ENCODE results near the gene SNN. TPM values are rescaled to one million over a fixed set of nuclear protein-coding genes. Genes with fewer than 3 reads are reported as not detected.

The SNN gene
- total and polyA plus RNA-seq, 9 of the 15 experiments (the other 6 are each of a cell fraction or from before 2014, with no cell fraction given), result 0.07 to 2.9 (median 1.9) TPM

DNA sequence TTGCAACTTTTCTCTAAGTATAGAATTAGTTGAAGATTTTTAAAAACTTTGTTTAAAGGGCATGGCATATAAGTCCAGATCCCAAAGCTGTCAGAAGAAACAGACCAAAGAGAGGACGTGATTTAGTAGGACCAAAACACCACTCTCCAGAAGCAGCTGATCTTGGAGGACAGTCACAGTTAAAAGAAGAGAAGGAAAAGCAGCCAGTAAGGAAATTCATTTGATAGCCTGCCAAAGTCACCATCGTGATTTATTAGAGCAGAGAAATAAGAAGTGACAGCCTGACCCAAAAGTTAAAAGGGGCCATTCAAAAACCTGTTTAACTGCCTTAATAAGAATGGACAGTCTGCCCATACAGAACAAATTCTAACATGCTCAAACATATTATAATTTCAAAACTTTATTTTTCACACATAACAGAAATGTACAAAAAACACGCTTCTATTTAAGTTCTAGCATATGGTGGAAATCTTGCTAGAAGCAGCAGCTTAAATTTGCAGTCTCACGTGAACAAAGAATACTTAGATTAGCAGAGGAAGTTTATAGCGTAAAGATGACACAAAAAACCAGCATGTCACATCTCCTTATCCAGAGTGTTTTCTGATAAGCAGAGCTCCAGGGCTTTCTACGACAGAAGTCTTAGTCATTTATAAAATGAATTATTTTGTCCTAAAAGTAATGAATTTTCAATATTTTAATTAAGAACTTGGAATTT is 37.2 kb downstream of the SNN start (continued):
- TF ChIP-seq, protein P1, sequence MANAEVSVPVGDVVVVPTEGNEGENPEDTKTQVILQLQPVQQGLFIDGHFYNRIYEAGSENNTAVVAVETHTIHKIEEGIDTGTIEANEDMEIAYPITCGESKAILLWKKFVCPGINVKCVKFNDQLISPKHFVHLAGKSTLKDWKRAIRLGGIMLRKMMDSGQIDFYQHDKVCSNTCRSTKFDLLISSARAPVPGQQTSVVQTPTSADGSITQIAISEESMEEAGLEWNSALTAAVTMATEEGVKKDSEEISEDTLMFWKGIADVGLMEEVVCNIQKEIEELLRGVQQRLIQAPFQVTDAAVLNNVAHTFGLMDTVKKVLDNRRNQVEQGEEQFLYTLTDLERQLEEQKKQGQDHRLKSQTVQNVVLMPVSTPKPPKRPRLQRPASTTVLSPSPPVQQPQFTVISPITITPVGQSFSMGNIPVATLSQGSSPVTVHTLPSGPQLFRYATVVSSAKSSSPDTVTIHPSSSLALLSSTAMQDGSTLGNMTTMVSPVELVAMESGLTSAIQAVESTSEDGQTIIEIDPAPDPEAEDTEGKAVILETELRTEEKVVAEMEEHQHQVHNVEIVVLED (CRISPR knock-in tag; IDR thresholded peaks at IDR 0.05), result no peak
- no peak for TF ChIP-seq GTF2A2 (tag; IDR thresholded peaks at IDR 0.05)
- no peak for TF ChIP-seq COPS2 (conservative IDR thresholded peaks at IDR 0.05)

DNA sequence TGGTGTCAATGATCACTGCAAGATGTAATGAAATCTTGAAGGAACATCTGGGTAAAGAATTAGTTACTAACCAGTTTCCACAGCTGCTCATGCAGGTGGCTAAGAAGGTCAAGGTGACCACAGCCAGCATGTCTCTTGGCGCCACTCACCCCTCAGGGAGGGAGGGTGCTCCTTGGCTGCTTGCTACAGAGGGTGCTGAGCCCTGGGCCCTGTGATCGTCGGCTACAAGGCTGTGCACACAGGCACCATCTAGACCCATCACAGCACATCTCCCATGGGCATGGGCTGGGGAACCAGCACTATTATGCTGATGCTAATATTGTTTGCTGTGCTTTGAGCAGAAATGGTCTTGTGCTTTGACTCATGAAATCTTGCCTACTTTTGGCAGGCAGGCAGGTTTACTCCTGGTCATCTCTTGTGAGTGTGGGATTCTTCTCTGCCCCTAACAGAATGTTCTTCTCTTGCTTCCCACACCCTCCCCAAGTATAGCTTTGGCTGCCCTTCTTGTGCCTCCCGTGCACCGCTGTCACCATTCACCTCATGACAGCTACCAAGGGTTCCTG is 38.0 kb downstream of the SNN start:
- 52% methylated on average over 5 of the region's 5 CpGs for WGBS (ENCODE audit: insufficient coverage, low coverage, missing lambda C conversion rate)
- POLR2A ChIA-PET, result interaction anchor here (1.1 to 2.0 kb wide), 4 partner anchors 8 to 35 kb away, joined by 3 to 7 read pairs (median 6); no protein-coding TSS in a partner anchor
- in situ Hi-C loops (cut with MboI), result no loop called here
- TF ChIP-seq, protein P2, sequence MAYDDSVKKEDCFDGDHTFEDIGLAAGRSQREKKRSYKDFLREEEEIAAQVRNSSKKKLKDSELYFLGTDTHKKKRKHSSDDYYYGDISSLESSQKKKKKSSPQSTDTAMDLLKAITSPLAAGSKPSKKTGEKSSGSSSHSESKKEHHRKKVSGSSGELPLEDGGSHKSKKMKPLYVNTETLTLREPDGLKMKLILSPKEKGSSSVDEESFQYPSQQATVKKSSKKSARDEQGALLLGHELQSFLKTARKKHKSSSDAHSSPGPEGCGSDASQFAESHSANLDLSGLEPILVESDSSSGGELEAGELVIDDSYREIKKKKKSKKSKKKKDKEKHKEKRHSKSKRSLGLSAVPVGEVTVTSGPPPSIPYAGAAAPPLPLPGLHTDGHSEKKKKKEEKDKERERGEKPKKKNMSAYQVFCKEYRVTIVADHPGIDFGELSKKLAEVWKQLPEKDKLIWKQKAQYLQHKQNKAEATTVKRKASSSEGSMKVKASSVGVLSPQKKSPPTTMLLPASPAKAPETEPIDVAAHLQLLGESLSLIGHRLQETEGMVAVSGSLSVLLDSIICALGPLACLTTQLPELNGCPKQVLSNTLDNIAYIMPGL (CRISPR knock-in tag; IDR thresholded peaks at IDR 0.05), result no peak
- TF ChIP-seq TCF3 (CRISPR knock-in tag; IDR thresholded peaks at IDR 0.05), result 0 out of 2 replicates have a peak, but pooled peaks have one; percentile 19
- no peak for TF ChIP-seq FOXP1 (CRISPR knock-in tag; IDR thresholded peaks at IDR 0.05)
- TF ChIP-seq, protein P3, sequence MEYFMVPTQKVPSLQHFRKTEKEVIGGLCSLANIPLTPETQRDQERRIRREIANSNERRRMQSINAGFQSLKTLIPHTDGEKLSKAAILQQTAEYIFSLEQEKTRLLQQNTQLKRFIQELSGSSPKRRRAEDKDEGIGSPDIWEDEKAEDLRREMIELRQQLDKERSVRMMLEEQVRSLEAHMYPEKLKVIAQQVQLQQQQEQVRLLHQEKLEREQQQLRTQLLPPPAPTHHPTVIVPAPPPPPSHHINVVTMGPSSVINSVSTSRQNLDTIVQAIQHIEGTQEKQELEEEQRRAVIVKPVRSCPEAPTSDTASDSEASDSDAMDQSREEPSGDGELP (CRISPR knock-in tag; IDR thresholded peaks at IDR 0.05; ENCODE audit: borderline replicate concordance), result 0 out of 2 replicates have a peak, but pooled peaks have one; percentile 17
- TF ChIP-seq CBFA2T2 (conservative IDR thresholded peaks at IDR 0.05), result peak; percentile 68
- TF ChIP-seq POU5F1 (IDR thresholded peaks at IDR 0.05; ENCODE audit: borderline replicate concordance, low read depth, low read length, partially characterized antibody), result no peak
- peak; percentile 69 for TF ChIP-seq CBFA2T3 (IDR thresholded peaks at IDR 0.05)
- TF ChIP-seq, protein P4, sequence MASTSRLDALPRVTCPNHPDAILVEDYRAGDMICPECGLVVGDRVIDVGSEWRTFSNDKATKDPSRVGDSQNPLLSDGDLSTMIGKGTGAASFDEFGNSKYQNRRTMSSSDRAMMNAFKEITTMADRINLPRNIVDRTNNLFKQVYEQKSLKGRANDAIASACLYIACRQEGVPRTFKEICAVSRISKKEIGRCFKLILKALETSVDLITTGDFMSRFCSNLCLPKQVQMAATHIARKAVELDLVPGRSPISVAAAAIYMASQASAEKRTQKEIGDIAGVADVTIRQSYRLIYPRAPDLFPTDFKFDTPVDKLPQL (IDR thresholded peaks at IDR 0.05; ENCODE audit: extremely low read depth, insufficient read length), result no peak
- TF ChIP-seq, protein P5, sequence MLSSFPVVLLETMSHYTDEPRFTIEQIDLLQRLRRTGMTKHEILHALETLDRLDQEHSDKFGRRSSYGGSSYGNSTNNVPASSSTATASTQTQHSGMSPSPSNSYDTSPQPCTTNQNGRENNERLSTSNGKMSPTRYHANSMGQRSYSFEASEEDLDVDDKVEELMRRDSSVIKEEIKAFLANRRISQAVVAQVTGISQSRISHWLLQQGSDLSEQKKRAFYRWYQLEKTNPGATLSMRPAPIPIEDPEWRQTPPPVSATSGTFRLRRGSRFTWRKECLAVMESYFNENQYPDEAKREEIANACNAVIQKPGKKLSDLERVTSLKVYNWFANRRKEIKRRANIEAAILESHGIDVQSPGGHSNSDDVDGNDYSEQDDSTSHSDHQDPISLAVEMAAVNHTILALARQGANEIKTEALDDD (IDR thresholded peaks at IDR 0.05), result peak; percentile 59

More for the DNA sequence above, 38.0 kb downstream of the SNN start:
- no peak overlapping the region for H3K27ac ChIP-seq (ENCODE audit: extremely low read depth, low read depth, low read length)
- no peaks in the 10 kb centered on the region for H3K9me1 ChIP-seq (ENCODE audit: control insufficient read depth, insufficient read depth, low read length)
- H3K79me2 ChIP-seq (ENCODE audit: control insufficient read depth, insufficient read depth, low read length), result peaks cover 10% of the 10 kb centered on the region; the same call in 1 of the 3 replicates
- CTCF ChIA-PET (ENCODE audit: low intra/inter-chr PET ratio), result interaction anchor here (0.5 kb wide), 1 partner anchor 20 kb away, joined by 4 read pairs; no protein-coding TSS in a partner anchor
- no peaks in the 10 kb centered on the region for H3K27me3 ChIP-seq (ENCODE audit: control insufficient read depth in 2 of 2, insufficient read depth in 2 of 2, low read length in 2 of 2)
- FAIRE-seq (no peak), DNase-seq (ENCODE audit: extremely low read depth in 1 of 4, low spot score in 3 of 4) (peak; percentile 25 to 49 (median 38)), ATAC-seq (peak; percentile 81)
- no peak overlapping the region for H3K4me3 ChIP-seq
- intact Hi-C loops (cut with micrococcal nuclease), result no loop called here
- peaks cover 51% of the 10 kb centered on the region; the same call in 2 of the 3 replicates for H3K36me3 ChIP-seq (ENCODE audit: control insufficient read depth, insufficient read depth, low read length)
- BruUV-seq (replicated peaks), result no TSS peak
- peak overlapping the region in 1 of 2 experiments; percentile 83; a peak in 2 of 4 replicates for H3K9ac ChIP-seq (ENCODE audit: insufficient read depth in 1 of 2, low read depth in 2 of 2, low read length in 2 of 2)
- peak overlapping the region; percentile 15; the same call in 1 of the 2 replicates for H3K4me2 ChIP-seq (ENCODE audit: insufficient read depth, low read length)
- no peak overlapping the region for H2AFZ ChIP-seq (ENCODE audit: low read depth, low read length)
- 0 out of 2 replicates have a peak, but pooled peaks cover 8% of the 10 kb centered on the region for H4K20me1 ChIP-seq (replicated peaks; ENCODE audit: control insufficient read depth, insufficient read depth, low read length)
- no peaks in the 10 kb centered on the region for H3K9me3 ChIP-seq (replicated peaks; ENCODE audit: control insufficient read depth, insufficient read depth, low read depth, low read length)
- H3K4me1 ChIP-seq (replicated peaks in 1 of 2; ENCODE audit: control insufficient read depth in 2 of 2, insufficient read depth in 2 of 2, low read length in 2 of 2), result peaks cover 5 to 12% of the 10 kb centered on the region in 2 experiments; a peak in 4 of 5 replicates

All from K562 (cell line).